Activated T-cell treated with anti-CD3 and anti-CD28 coated beads, Interleukin-2, amount 50 U/mL, for 24 hours (primary cell): Measurements from ENCODE around the gene CUBN.
A peak's percentile ranks its signal among the peaks of the same experiment; 100 is the strongest.

Experiments
- DNase-seq: peaks from one replicate; pipeline ENCODE4 v3.0.0-alpha.2; 2020
- H3K27ac Mint-ChIP-seq: 2 replicates; pipeline ENCODE4 v1.8.0; 2020; ENCODE audit warnings: mild to moderate bottlenecking, mixed read lengths
- H3K27me3 Mint-ChIP-seq: 2 replicates; pipeline ENCODE4 v1.8.0; 2020; ENCODE audit warnings: mixed read lengths
- H3K36me3 Mint-ChIP-seq: 2 replicates; pipeline ENCODE4 v1.8.0; 2020; ENCODE audit warnings: low read depth, mixed read lengths
- H3K4me1 Mint-ChIP-seq: 2 replicates; pipeline ENCODE4 v1.8.0; 2020; ENCODE audit warnings: low read depth, mixed read lengths
- H3K4me3 Mint-ChIP-seq: 2 replicates; pipeline ENCODE4 v1.8.0; 2020; ENCODE audit warnings: mild to moderate bottlenecking, moderate library complexity, mixed read lengths
- H3K9me3 Mint-ChIP-seq: 2 replicates; pipeline ENCODE4 v1.8.0; 2020; ENCODE audit warnings: mixed read lengths

Gene CUBN

DNA sequence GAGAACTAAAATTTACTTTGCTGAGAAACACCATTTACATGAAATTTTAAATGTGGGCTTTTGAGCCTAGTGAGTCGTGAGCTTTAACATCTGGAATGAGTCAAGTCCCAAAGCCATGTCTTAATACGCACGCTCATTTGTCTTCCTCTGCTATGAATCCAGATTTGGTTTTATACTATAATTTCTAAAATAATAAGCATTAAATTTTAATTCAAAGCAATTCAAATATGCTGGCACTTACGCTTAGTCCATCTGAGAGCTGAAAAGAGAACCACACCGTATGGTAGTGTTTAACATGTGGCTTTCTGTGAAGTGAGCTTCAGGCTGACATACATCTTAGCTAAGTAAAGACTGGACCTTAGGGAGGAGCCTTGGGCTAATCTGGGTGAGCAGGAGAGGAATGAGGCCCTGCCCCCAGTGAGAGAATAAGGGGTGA, 52.2 kb downstream of the CUBN start:
- Mint-ChIP-seq H3K4me1 (peaks cover 43% of the 10 kb centered on the region), H3K36me3 (no peaks in the 10 kb centered on the region), H3K27ac (no peak overlapping the region), H3K9me3 (no peaks in the 10 kb centered on the region), H3K27me3 (no peaks in the 10 kb centered on the region), H3K4me3 (no peak overlapping the region)
- no peak for DNase-seq

DNA sequence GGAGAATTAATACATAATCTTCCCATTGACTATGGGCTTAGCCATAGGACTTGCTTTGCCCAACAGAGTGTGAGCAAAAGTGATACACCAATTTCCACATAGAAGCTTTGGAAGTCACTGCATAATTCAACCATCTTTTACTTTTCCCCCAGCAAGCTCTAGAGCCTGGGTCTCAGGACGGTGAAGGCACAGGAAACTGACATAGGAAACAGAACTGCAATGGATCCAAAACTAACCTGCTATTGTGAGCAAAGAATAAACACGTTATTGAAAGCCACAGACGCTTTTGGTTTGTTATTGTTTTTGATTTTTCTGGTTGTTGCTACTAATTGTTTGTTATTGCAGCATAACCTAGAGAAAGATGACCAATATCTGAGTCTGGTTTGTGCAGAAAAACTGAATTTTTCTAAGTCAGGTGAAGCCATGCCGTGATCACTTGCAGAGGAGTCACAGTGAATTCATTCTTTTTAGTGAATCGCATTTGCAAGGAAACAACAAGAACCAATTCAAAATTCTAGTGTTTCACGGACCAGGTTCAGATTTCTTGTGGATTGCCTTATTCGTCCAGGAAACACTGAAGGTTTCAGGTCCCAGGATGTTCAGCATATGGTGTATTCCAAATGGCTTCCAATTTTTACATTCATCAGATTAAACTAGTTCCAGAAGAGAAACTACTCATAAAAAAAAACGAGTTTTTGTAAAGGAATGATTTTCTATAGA, 52.8 kb downstream of the CUBN start:
- H3K4me1 Mint-ChIP-seq: peaks cover 43% of the 10 kb centered on the region
- no peaks in the 10 kb centered on the region for H3K36me3 Mint-ChIP-seq
- no peak overlapping the region for H3K27ac Mint-ChIP-seq
- H3K9me3 Mint-ChIP-seq: no peaks in the 10 kb centered on the region
- H3K27me3 Mint-ChIP-seq: no peaks in the 10 kb centered on the region
- H3K4me3 Mint-ChIP-seq: no peak overlapping the region
- no peak for DNase-seq

GRCh38 chr10:17075533-17076359, 53.9 kb downstream of the CUBN start:
- peaks cover 6% of the 10 kb centered on the region for H3K36me3 Mint-ChIP-seq
- DNase-seq: no peak
- H3K4me1 Mint-ChIP-seq: peaks cover 43% of the 10 kb centered on the region
- H3K9me3 Mint-ChIP-seq: no peaks in the 10 kb centered on the region
- no peaks in the 10 kb centered on the region for H3K27me3 Mint-ChIP-seq
- H3K27ac Mint-ChIP-seq: no peak overlapping the region
- H3K4me3 Mint-ChIP-seq: no peak overlapping the region

GRCh38 chr10:17074541-17074847, 55.1 kb downstream of the CUBN start:
- no peak for DNase-seq
- H3K27ac Mint-ChIP-seq: peak overlapping the region; percentile 24

DNA sequence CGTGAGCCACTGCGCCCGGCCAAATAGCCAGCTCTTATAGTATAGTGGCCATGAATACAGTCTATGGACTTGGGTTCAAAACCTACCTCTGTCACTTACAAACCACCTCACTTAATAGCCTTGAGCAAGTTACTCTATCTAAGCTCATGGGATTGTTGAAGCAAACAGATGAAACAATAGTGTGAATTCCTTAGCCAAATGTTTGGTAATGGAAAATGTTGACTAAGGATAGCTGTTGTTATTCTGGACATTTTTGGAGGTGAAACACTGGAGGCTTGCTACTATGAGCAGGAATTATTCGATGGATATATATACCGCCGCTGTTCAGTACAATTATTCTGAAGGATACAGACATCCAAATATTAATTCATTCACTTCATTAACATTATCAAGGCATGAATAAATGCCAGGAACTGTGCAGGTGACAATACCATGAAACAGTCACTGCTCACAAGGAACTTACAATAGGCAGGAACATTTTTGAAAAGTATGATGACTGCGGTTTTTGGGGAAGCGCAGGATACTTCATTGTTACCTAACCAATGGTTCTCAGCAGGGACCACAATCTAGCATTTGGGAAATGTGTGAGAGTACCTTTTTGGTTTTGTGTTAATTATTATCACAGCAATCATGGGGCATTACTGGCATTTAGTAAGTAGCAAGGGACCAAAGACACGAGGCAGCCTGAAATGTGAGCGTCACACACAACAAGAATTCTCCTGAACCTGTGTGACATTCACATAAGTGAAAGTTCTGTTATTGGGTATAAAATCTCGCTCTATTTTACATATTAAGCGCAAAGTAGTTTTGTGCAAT, 55.7 kb downstream of the CUBN start:
- no peaks in the 10 kb centered on the region for H3K9me3 Mint-ChIP-seq
- no peak for DNase-seq
- peak overlapping the region; percentile 24 for H3K27ac Mint-ChIP-seq
- H3K4me1 Mint-ChIP-seq: peaks cover 40% of the 10 kb centered on the region
- H3K4me3 Mint-ChIP-seq: no peak overlapping the region
- peaks cover 12% of the 10 kb centered on the region for H3K36me3 Mint-ChIP-seq
- H3K27me3 Mint-ChIP-seq: no peaks in the 10 kb centered on the region

More at GRCh38 chr10:17074541-17074847, 55.1 kb downstream of the CUBN start:
- Mint-ChIP-seq H3K4me1 (peaks cover 42% of the 10 kb centered on the region), H3K27me3 (no peaks in the 10 kb centered on the region), H3K9me3 (no peaks in the 10 kb centered on the region), H3K36me3 (peaks cover 8% of the 10 kb centered on the region), H3K4me3 (no peak overlapping the region)

- Mint-ChIP-seq H3K9me3 (peaks cover 4% of the 10 kb centered on the region), H3K4me3 (no peak overlapping the region), H3K27me3 (no peaks in the 10 kb centered on the region), H3K27ac (no peak overlapping the region), H3K36me3 (peaks cover 14% of the 10 kb centered on the region), H3K4me1 (peaks cover 29% of the 10 kb centered on the region)
- DNase-seq: no peak
These were observed 60.7 kb downstream of the CUBN start for GRCh38 chr10:17068953-17069352.

DNA sequence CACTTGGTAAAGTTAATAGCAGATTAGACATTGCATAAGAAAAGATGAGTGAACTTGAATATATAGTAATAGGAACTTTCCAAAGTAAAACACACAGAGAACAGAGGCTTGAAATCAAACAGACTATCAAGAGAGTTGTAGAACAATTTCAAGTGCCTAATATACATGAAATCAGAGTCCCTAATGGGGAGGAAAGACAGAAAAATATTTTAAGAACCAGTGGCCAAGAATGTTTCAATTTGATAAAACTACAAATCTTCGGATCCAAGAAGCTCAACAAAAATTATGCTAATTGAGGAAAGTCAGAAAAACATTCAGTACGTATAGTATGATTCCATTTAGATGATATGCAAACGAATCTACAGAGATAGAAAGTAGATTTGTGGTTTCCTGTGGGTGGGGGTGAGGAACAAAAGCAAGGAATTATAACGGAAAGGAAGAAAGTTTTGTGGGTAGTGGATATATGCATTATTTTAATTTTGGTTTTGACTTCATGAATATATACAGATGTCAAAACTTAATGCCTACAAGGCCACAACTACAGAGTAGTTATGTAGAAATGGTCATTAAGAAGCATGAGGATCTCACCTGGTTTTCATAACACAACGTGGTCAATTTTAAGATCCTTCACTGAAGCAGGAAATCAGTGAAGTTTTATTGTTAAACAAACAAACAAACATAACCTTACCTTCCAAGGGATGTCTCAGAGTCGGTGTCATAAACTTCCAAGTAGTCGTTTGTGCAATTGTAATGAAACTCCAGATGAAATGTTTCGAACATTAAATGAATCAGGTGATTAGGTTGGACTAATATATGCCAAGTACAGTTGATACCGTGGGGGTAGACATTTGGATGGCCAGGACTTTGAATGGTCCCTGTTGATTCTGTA, 62.0 kb downstream of the CUBN start:
- H3K36me3 Mint-ChIP-seq: peaks cover 14% of the 10 kb centered on the region
- no peak for DNase-seq
- H3K27ac Mint-ChIP-seq: peak overlapping the region; percentile 0
- H3K9me3 Mint-ChIP-seq: peaks cover 4% of the 10 kb centered on the region
- peaks cover 35% of the 10 kb centered on the region for H3K4me1 Mint-ChIP-seq
- no peak overlapping the region for H3K4me3 Mint-ChIP-seq
- no peaks in the 10 kb centered on the region for H3K27me3 Mint-ChIP-seq

DNA sequence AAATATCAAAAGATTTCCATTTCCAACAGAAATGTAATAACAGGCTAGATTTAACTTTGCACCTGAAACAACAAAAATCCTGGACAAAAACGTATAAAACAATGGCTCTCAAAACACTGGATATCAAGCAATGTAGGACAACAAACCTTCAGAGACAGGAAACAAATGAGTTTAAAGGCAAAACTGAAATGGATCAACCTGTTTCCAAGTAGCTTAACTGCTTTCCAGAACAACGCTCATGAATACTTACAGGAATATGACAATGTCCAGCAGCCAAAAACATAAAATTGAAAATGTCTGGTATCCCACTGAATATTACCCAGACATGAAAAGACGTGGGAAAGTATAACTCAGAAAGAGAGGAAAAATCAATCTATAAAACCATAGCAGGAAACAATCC, 62.8 kb downstream of the CUBN start:
- H3K9me3 Mint-ChIP-seq: peaks cover 4% of the 10 kb centered on the region
- no peak for DNase-seq
- peaks cover 14% of the 10 kb centered on the region for H3K36me3 Mint-ChIP-seq
- H3K4me1 Mint-ChIP-seq: peaks cover 42% of the 10 kb centered on the region
- no peaks in the 10 kb centered on the region for H3K27me3 Mint-ChIP-seq
- no peak overlapping the region for H3K4me3 Mint-ChIP-seq
- no peak overlapping the region for H3K27ac Mint-ChIP-seq

DNA sequence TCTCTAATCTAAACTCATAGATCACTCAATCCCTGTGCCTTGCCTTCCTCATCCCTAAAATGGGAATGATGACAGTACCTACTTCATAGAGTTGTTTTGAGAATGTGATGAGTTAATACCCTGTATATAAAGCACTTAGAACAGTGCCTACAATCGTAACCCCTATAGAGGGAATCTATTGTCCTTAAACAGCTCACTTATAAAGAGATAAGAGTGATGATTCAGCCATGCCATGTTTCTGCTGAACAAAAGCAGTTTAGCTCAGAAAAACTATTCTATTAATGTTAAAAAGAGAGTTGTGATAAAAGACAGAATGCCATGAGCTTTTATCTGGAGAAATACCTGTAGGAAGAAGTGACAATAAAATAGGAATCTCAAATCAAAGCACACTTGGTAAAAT, 63.6 kb downstream of the CUBN start:
- Mint-ChIP-seq H3K36me3 (peaks cover 11% of the 10 kb centered on the region), H3K4me3 (no peak overlapping the region), H3K27ac (no peak overlapping the region), H3K27me3 (no peaks in the 10 kb centered on the region), H3K9me3 (peaks cover 4% of the 10 kb centered on the region), H3K4me1 (peaks cover 50% of the 10 kb centered on the region)
- no peak for DNase-seq

DNA sequence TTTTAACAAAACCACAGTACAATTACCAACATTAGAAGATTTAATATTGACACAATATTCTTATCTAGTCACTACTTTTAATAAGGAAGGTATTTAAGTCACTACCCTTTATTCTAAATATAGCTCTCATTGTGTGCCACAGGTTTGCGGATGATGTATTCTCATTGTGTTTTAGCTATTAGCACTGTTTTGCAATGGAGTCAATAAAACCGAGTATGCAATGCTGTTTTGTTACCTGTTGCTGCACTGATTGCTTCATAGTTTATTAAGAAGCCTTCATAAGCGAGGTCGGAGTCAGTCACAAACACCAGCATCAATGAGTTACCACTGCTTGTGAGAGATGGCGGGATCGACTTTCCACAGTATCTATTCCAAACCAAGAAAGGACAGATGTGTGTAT, 64.3 kb downstream of the CUBN start:
- no peak overlapping the region for H3K4me3 Mint-ChIP-seq
- peaks cover 54% of the 10 kb centered on the region for H3K4me1 Mint-ChIP-seq
- no peaks in the 10 kb centered on the region for H3K27me3 Mint-ChIP-seq
- peaks cover 6% of the 10 kb centered on the region for H3K36me3 Mint-ChIP-seq
- peaks cover 4% of the 10 kb centered on the region for H3K9me3 Mint-ChIP-seq
- DNase-seq: no peak
- no peak overlapping the region for H3K27ac Mint-ChIP-seq

- H3K4me3 Mint-ChIP-seq: no peak overlapping the region
- peaks cover 54% of the 10 kb centered on the region for H3K4me1 Mint-ChIP-seq
- no peaks in the 10 kb centered on the region for H3K27me3 Mint-ChIP-seq
These were observed 65.2 kb downstream of the CUBN start for GRCh38 chr10:17064435-17064834.

DNA sequence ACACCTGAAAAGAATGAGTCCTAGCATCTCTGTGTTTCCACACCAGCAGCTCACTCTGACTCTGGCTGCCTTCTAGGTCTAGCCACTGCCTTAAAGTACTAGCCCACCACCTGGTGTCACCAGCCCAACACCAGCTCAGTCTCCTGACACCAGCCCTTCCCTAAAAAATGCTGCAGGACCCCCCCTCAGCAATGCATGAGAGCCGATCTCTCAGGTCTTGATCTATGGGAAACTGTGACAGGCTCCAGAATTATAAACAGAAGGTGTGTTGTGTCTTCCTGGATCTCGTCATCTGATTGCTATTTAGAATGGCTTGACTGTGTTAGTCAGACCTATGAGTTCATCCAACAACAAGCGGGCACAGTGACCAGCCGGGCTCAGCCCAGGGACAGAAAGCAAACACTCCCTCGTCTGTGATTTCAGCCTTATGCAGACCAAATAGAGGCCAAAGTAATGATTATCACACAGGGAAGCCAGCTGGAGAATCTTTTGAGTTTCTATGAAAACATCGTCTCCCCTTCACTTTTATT, 66.6 kb downstream of the CUBN start:
- no peak for DNase-seq
- H3K9me3 Mint-ChIP-seq: no peaks in the 10 kb centered on the region
- H3K4me1 Mint-ChIP-seq: peaks cover 55% of the 10 kb centered on the region
- H3K4me3 Mint-ChIP-seq: no peak overlapping the region
- no peak overlapping the region for H3K27ac Mint-ChIP-seq
- H3K27me3 Mint-ChIP-seq: no peaks in the 10 kb centered on the region
- peaks cover 2% of the 10 kb centered on the region for H3K36me3 Mint-ChIP-seq

More at GRCh38 chr10:17064435-17064834, 65.2 kb downstream of the CUBN start:
- Mint-ChIP-seq H3K9me3 (peaks cover 4% of the 10 kb centered on the region), H3K36me3 (peaks cover 6% of the 10 kb centered on the region), H3K27ac (no peak overlapping the region)
- no peak for DNase-seq

- Mint-ChIP-seq H3K27ac (no peak overlapping the region), H3K4me1 (peaks cover 49% of the 10 kb centered on the region)
These were observed 67.1 kb downstream of the CUBN start for GRCh38 chr10:17062493-17062892.

DNA sequence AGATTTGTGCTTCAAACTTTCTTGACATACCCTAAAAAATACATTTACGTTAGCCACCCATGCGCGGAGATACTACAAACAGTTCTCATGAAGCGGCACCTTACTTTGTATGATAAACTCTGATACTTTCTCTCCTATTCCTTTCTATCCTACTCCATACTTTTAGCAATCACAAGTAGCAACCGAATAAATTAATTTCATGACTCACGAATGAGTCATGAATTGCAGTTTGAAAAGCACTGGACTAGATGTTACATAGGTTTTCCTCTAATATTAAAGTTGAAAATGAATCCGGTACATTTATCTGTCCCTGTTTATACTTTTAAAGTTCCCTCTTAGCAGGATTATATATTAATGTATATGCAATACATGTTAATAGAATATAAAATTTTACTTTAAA, 67.6 kb downstream of the CUBN start:
- H3K36me3 Mint-ChIP-seq: peaks cover 2% of the 10 kb centered on the region
- H3K4me1 Mint-ChIP-seq: peaks cover 45% of the 10 kb centered on the region
- DNase-seq: no peak
- H3K4me3 Mint-ChIP-seq: no peak overlapping the region
- H3K27ac Mint-ChIP-seq: no peak overlapping the region
- no peaks in the 10 kb centered on the region for H3K9me3 Mint-ChIP-seq
- no peaks in the 10 kb centered on the region for H3K27me3 Mint-ChIP-seq

More at GRCh38 chr10:17062493-17062892, 67.1 kb downstream of the CUBN start:
- DNase-seq: no peak
- no peaks in the 10 kb centered on the region for H3K27me3 Mint-ChIP-seq
- H3K36me3 Mint-ChIP-seq: peaks cover 2% of the 10 kb centered on the region
- no peaks in the 10 kb centered on the region for H3K9me3 Mint-ChIP-seq
- H3K4me3 Mint-ChIP-seq: no peak overlapping the region
